HEK293T (cell line): Measurements from ENCODE around the gene MMS19.

Experiments used
- ARNT ChIP-seq: fragments of 450-650 bp; IDR thresholded peaks from 2 replicates; pipeline ENCODE4 v1.6.1; 2017; ENCODE audit warnings: mild to moderate bottlenecking
- BHLHE40 ChIP-seq: fragments of 450-650 bp; IDR thresholded peaks from 2 replicates; pipeline ENCODE4 v1.6.1; 2016; ENCODE audit warnings: mild to moderate bottlenecking, moderate library complexity, borderline replicate concordance
- FOXA1 ChIP-seq: fragments of 450-650 bp; IDR thresholded peaks from 2 replicates; pipeline ENCODE4 v1.6.1; 2016; ENCODE audit warnings: mild to moderate bottlenecking
- FOXM1 ChIP-seq: fragments of 450-650 bp; IDR thresholded peaks from 2 replicates; pipeline ENCODE4 v1.6.1; 2017; ENCODE audit warnings: mild to moderate bottlenecking, borderline replicate concordance
- HDGF ChIP-seq: fragments of 450-650 bp; IDR thresholded peaks from 2 replicates; pipeline ENCODE4 v1.6.1; 2017; ENCODE audit warnings: antibody characterized with exemption, borderline replicate concordance
- L3MBTL2 ChIP-seq: fragments of 450-650 bp; conservative IDR thresholded peaks from 2 replicates; pipeline ENCODE4 v1.6.1; 2016; ENCODE audit warnings: mild to moderate bottlenecking
- LEF1 ChIP-seq: fragments of 450-650 bp; IDR thresholded peaks from 2 replicates; pipeline ENCODE4 v1.6.1; 2017; ENCODE audit warnings: mild to moderate bottlenecking, borderline replicate concordance
- SP1 ChIP-seq: fragments of 450-650 bp; IDR thresholded peaks from 2 replicates; pipeline ENCODE4 v1.6.1; 2017
- SUZ12 ChIP-seq: fragments of 450-650 bp; IDR thresholded peaks from 2 replicates; pipeline ENCODE4 v1.6.1; 2016; ENCODE audit warnings: mild to moderate bottlenecking
- TARDBP ChIP-seq: fragments of 450-650 bp; IDR thresholded peaks from 2 replicates; pipeline ENCODE4 v1.6.1; 2016
- ZNF384 ChIP-seq: fragments of 450-650 bp; IDR thresholded peaks from 2 replicates; pipeline ENCODE4 v1.6.1; 2016
- TF ChIP-seq, protein P1 (sequence below): fragments of 450-650 bp; IDR thresholded peaks from 2 replicates; pipeline ENCODE4 v1.6.1; 2016

DNA sequence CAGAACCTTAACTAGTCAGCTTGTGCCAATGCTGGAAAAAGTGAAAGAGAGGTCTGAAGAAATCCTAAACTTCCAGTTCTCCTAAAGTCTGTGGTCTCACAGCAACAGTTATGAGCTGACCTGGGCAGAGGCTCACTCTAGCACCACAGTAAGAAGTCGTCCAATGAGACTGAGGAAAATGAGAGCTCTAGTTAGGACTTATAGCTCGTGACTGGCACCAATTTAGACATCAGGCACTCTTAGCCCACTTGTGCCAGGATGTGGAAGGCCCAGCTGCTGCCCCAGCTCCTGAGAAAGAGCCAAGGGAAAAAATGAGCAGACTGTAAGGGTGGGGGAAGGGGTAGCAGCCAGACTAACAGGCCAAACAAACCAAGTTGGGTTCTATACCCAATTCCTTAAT lies 7.6 kb downstream of the MMS19 start:
- TF ChIP-seq FOXA1 (no peak), SUZ12 (no peak), BHLHE40 (no peak), SP1 (no peak), ZNF384 (no peak), TARDBP (no peak), L3MBTL2 (no peak), HDGF (no peak), FOXM1 (no peak), LEF1 (no peak), ARNT (no peak)
- TF ChIP-seq, protein P1, sequence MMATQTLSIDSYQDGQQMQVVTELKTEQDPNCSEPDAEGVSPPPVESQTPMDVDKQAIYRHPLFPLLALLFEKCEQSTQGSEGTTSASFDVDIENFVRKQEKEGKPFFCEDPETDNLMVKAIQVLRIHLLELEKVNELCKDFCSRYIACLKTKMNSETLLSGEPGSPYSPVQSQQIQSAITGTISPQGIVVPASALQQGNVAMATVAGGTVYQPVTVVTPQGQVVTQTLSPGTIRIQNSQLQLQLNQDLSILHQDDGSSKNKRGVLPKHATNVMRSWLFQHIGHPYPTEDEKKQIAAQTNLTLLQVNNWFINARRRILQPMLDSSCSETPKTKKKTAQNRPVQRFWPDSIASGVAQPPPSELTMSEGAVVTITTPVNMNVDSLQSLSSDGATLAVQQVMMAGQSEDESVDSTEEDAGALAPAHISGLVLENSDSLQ = no peak
